Uterus (tissue), 2 donors: ENCODE data around the gene FEV.

Experiments used
- POLR2A ChIP-seq, 2 donors: fragments of 450-650 bp; IDR thresholded peaks; one replicate each; pipeline ENCODE4 v1.6.1; 2016; ENCODE audit warnings: antibody characterized with exemption in 2 of 2, mild to moderate bottlenecking in 1 of 2, moderate library complexity in 1 of 2
- TF ChIP-seq, protein P1 (sequence below), 4 experiments: fragments of 200-600 bp in 2 of 4; fragments of 450-650 bp in 2 of 4; sonication (generic) in 2 of 4; IDR thresholded peaks; one replicate each; pipeline ENCODE4 v1.5.1; 2016 to 2019; ENCODE audit warnings: antibody characterized with exemption in 4 of 4, mild to moderate bottlenecking in 2 of 4, moderate library complexity in 1 of 4

DNA sequence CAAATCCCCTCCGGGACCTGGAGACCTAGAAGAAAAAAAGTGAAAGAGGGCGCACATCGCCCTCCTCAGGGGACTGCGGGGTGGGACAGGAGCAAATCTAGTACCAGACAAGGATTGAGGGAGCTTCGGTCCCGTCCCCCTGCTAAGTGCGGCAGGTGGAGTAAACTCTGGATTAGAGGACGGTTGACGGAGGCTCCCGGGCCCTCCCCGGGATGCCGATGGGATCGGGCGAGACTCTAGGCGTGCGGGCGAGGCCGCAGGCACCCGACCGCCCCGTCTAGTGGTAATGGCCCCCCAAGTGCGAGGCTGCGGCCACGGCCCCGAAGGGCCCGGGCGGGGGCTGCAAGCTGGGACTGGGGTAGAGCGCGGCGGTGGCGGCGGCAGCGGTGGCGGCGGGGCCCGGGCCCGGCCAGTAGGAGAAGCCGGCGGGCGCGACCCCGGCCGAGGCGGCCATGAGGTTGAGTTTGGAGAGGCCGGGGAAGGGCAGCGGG lies 3.5 kb downstream of the FEV start:
- TF ChIP-seq, protein P1, sequence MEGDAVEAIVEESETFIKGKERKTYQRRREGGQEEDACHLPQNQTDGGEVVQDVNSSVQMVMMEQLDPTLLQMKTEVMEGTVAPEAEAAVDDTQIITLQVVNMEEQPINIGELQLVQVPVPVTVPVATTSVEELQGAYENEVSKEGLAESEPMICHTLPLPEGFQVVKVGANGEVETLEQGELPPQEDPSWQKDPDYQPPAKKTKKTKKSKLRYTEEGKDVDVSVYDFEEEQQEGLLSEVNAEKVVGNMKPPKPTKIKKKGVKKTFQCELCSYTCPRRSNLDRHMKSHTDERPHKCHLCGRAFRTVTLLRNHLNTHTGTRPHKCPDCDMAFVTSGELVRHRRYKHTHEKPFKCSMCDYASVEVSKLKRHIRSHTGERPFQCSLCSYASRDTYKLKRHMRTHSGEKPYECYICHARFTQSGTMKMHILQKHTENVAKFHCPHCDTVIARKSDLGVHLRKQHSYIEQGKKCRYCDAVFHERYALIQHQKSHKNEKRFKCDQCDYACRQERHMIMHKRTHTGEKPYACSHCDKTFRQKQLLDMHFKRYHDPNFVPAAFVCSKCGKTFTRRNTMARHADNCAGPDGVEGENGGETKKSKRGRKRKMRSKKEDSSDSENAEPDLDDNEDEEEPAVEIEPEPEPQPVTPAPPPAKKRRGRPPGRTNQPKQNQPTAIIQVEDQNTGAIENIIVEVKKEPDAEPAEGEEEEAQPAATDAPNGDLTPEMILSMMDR (IDR thresholded peaks at IDR 0.05), result no peak
- no peak for TF ChIP-seq POLR2A (IDR thresholded peaks at IDR 0.05)
